WTC11 (cell line): ENCODE measurements around the gene ITPK1. TPM values are rescaled to one million over a fixed set of nuclear protein-coding genes. Genes with fewer than 3 reads are reported as not detected.

ENCODE experiments used
- ATAC-seq: fragments of 200-7000 bp; cut with Tn5 transposase; 2 replicates; pipeline ENCODE4 v1.10.0; 2021; ENCODE audit warnings: mild to moderate bottlenecking, moderate library complexity
- CTCF ChIA-PET: fragments of 300-600 bp; sonication (Branson Sonifier 250); formaldehyde crosslinking; loops from one replicate; lab custom pipeline; 2021; ENCODE audit warnings: antibody characterized with exemption; lab: Charles Lee
- POLR2A ChIA-PET: fragments of 350-600 bp; sonication (Branson Sonifier 250); formaldehyde crosslinking; loops from one replicate; lab custom pipeline; 2021; ENCODE audit warnings: antibody characterized with exemption; lab: Charles Lee
- DNase-seq: peaks from one replicate; pipeline ENCODE4 v3.0.0; 2021; ENCODE audit warnings: low spot score
- H3K27ac Mint-ChIP-seq: 2 replicates; pipeline ENCODE4 v1.8.0; 2021; ENCODE audit warnings: mixed read lengths
- H3K27me3 Mint-ChIP-seq: 2 replicates; pipeline ENCODE4 v1.8.0; 2021; ENCODE audit warnings: low read depth, mild to moderate bottlenecking, moderate library complexity, mixed read lengths
- H3K36me3 Mint-ChIP-seq: 2 replicates; pipeline ENCODE4 v1.8.0; 2021; ENCODE audit warnings: mixed read lengths
- H3K4me1 Mint-ChIP-seq: 2 replicates; pipeline ENCODE4 v1.8.0; 2022; ENCODE audit warnings: mixed read lengths
- H3K4me3 Mint-ChIP-seq: 2 replicates; pipeline ENCODE4 v1.8.0; 2021; ENCODE audit warnings: mild to moderate bottlenecking, moderate library complexity, mixed read lengths
- H3K9me3 Mint-ChIP-seq: 2 replicates; pipeline ENCODE4 v1.8.0; 2021; ENCODE audit warnings: mixed read lengths
- ELF4 ChIP-seq: sonication (generic); formaldehyde crosslinking; IDR thresholded peaks from 2 replicates; pipeline ENCODE4 v1.8.1; 2022; ENCODE audit warnings: low read depth, mild to moderate bottlenecking, moderate library complexity, missing genetic modification reagents
- ETV6 ChIP-seq: sonication (generic); formaldehyde crosslinking; IDR thresholded peaks from 2 replicates; pipeline ENCODE4 v1.8.1; 2022; ENCODE audit warnings: mild to moderate bottlenecking, missing genetic modification reagents
- GRHL2 ChIP-seq: fragments of 250-450 bp; sonication (Bioruptor Pico); IDR thresholded peaks from 2 replicates; pipeline ENCODE4 v1.8.0; 2022; ENCODE audit warnings: mild to moderate bottlenecking, moderate library complexity; ENCODE audit not compliant: insufficient replicate concordance, severe bottlenecking
- HMGA2 ChIP-seq: fragments of 250-450 bp; sonication (Bioruptor Pico); IDR thresholded peaks from 2 replicates; pipeline ENCODE4 v1.4.0; 2021; ENCODE audit warnings: mild to moderate bottlenecking, moderate library complexity
- JAZF1 ChIP-seq: fragments of 250-450 bp; sonication (Bioruptor Pico); IDR thresholded peaks from 2 replicates; pipeline ENCODE4 v1.9.0; 2021; ENCODE audit warnings: moderate library complexity, mild to moderate bottlenecking, inconsistent platforms
- MXD4 ChIP-seq: fragments of 250-450 bp; sonication (Bioruptor Pico); IDR thresholded peaks from 2 replicates; pipeline ENCODE4 v1.8.0; 2021; ENCODE audit warnings: mild to moderate bottlenecking, moderate library complexity, borderline replicate concordance
- RELA ChIP-seq: sonication (generic); formaldehyde crosslinking; IDR thresholded peaks from 2 replicates; pipeline ENCODE4 v1.8.1; 2022; ENCODE audit warnings: missing genetic modification reagents, mild to moderate bottlenecking, borderline replicate concordance
- SOX15 ChIP-seq: fragments of 250-450 bp; sonication (Bioruptor Pico); IDR thresholded peaks from 2 replicates; pipeline ENCODE4 v1.9.0; 2021; ENCODE audit warnings: mild to moderate bottlenecking
- SP1 ChIP-seq: sonication (generic); formaldehyde crosslinking; conservative IDR thresholded peaks from 2 replicates; pipeline ENCODE4 v1.8.1; 2022; ENCODE audit warnings: missing genetic modification reagents
- TEAD1 ChIP-seq: sonication (generic); formaldehyde crosslinking; IDR thresholded peaks from 2 replicates; pipeline ENCODE4 v1.8.0; 2022; ENCODE audit warnings: mild to moderate bottlenecking, missing genetic modification reagents
- TP53 ChIP-seq: sonication (generic); formaldehyde crosslinking; IDR thresholded peaks from 2 replicates; pipeline ENCODE4 v1.8.1; 2023; ENCODE audit warnings: mild to moderate bottlenecking, missing genetic modification reagents
- total RNA-seq: library from RNA; stranded (reverse); gene quantifications from 3 replicates; pipeline ENCODE4 v1.2.3, GENCODE V29; 2021
- TF ChIP-seq, protein P1 (sequence below): sonication (generic); formaldehyde crosslinking; conservative IDR thresholded peaks from 2 replicates; pipeline ENCODE4 v1.8.1; 2023; ENCODE audit warnings: mild to moderate bottlenecking, low read depth, missing genetic modification reagents, moderate library complexity
- TF ChIP-seq, protein P2 (sequence below): fragments of 250-450 bp; sonication (Bioruptor Pico); conservative IDR thresholded peaks from 2 replicates; pipeline ENCODE4 v1.9.0; 2021; ENCODE audit warnings: mild to moderate bottlenecking
- TF ChIP-seq, protein P3 (sequence below): sonication (generic); formaldehyde crosslinking; IDR thresholded peaks from 2 replicates; pipeline ENCODE4 v1.8.0; 2022; ENCODE audit warnings: missing genetic modification reagents
- TF ChIP-seq, protein P4 (sequence below): sonication (generic); formaldehyde crosslinking; IDR thresholded peaks from 2 replicates; pipeline ENCODE4 v1.8.1; 2022; ENCODE audit warnings: low read depth, missing genetic modification reagents, borderline replicate concordance
- TF ChIP-seq, protein P5 (sequence below): sonication (generic); formaldehyde crosslinking; IDR thresholded peaks from 2 replicates; pipeline ENCODE4 v1.8.1; 2023; ENCODE audit warnings: mild to moderate bottlenecking, missing genetic modification reagents
- TF ChIP-seq, protein P6 (sequence below): sonication (generic); formaldehyde crosslinking; conservative IDR thresholded peaks from 2 replicates; pipeline ENCODE4 v1.8.1; 2022; ENCODE audit warnings: mild to moderate bottlenecking, missing genetic modification reagents
- TF ChIP-seq, protein P7 (sequence below): sonication (generic); formaldehyde crosslinking; IDR thresholded peaks from 2 replicates; pipeline ENCODE4 v1.8.0; 2022; ENCODE audit warnings: mild to moderate bottlenecking, missing genetic modification reagents

Gene ITPK1
- total RNA-seq, 1 experiment from 2014 or later = 144 TPM

DNA sequence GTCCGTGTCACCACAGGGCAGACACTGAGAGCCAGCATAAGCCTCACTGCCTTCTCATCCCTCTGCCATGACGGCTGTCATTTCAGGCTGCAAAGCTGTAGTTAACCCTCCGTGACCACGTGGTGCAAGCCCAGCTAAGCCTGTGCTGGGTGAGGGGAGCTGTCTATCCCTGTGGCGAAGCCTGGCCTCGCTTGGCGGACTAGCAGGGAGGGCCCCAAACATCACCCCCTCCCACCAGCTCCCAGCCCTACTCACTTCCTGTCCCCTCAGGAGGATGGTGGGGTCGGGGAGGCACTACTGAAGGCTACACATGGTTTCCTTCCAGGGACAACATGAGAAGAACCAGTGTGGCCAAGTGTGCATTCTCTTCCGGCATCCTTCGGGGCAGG lies 104.6 kb downstream of the ITPK1 start:
- H3K27ac Mint-ChIP-seq = no peak overlapping the region
- H3K36me3 Mint-ChIP-seq = peaks cover 3% of the 10 kb centered on the region; the same call in 1 of the 2 replicates
- TF ChIP-seq ETV6 (CRISPR knock-in tag) (no peak), HMGA2 (CRISPR knock-in tag) (no peak), TEAD1 (CRISPR knock-in tag) (no peak), GRHL2 (CRISPR knock-in tag) (no peak), JAZF1 (CRISPR knock-in tag) (no peak), RELA (CRISPR knock-in tag) (no peak), SOX15 (CRISPR knock-in tag) (no peak), SP1 (CRISPR knock-in tag) (no peak), ELF4 (CRISPR knock-in tag) (no peak), MXD4 (CRISPR knock-in tag) (no peak), TP53 (no peak)
- TF ChIP-seq, protein P1, sequence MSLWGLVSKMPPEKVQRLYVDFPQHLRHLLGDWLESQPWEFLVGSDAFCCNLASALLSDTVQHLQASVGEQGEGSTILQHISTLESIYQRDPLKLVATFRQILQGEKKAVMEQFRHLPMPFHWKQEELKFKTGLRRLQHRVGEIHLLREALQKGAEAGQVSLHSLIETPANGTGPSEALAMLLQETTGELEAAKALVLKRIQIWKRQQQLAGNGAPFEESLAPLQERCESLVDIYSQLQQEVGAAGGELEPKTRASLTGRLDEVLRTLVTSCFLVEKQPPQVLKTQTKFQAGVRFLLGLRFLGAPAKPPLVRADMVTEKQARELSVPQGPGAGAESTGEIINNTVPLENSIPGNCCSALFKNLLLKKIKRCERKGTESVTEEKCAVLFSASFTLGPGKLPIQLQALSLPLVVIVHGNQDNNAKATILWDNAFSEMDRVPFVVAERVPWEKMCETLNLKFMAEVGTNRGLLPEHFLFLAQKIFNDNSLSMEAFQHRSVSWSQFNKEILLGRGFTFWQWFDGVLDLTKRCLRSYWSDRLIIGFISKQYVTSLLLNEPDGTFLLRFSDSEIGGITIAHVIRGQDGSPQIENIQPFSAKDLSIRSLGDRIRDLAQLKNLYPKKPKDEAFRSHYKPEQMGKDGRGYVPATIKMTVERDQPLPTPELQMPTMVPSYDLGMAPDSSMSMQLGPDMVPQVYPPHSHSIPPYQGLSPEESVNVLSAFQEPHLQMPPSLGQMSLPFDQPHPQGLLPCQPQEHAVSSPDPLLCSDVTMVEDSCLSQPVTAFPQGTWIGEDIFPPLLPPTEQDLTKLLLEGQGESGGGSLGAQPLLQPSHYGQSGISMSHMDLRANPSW (CRISPR knock-in tag) = no peak
- TF ChIP-seq, protein P2, sequence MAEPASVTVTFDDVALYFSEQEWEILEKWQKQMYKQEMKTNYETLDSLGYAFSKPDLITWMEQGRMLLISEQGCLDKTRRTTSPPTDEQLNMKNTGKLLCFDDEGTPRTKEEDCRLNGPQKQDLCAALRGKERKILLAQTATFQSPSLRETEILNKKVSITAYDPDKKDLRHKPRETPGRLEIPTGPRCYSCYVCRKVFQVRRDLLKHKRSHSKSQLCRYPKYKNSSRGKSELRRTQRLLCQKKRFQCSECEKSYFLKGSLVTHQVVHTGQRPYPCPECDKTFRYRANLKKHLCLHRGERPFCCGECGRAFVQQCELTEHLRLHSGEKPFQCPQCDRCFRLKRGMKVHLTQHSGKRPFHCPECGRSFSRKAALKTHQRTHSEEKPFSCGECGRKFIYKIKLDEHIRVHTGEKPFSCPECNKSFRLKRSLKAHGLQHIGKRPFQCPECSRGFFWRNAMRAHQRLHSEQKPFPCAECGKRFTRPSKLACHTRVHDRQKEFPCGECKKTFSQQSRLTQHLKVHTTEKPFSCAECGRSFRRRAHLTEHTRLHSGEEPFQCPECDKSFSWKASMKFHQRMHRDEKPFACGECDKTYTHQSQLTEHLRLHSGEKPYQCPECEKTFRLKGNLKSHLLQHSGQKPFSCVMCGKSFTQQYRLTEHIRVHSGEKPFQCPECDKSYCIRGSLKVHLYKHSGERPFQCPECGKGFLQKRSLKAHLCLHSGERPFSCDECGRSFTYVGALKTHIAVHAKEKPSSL (CRISPR knock-in tag) = no peak
- TF ChIP-seq, protein P3, sequence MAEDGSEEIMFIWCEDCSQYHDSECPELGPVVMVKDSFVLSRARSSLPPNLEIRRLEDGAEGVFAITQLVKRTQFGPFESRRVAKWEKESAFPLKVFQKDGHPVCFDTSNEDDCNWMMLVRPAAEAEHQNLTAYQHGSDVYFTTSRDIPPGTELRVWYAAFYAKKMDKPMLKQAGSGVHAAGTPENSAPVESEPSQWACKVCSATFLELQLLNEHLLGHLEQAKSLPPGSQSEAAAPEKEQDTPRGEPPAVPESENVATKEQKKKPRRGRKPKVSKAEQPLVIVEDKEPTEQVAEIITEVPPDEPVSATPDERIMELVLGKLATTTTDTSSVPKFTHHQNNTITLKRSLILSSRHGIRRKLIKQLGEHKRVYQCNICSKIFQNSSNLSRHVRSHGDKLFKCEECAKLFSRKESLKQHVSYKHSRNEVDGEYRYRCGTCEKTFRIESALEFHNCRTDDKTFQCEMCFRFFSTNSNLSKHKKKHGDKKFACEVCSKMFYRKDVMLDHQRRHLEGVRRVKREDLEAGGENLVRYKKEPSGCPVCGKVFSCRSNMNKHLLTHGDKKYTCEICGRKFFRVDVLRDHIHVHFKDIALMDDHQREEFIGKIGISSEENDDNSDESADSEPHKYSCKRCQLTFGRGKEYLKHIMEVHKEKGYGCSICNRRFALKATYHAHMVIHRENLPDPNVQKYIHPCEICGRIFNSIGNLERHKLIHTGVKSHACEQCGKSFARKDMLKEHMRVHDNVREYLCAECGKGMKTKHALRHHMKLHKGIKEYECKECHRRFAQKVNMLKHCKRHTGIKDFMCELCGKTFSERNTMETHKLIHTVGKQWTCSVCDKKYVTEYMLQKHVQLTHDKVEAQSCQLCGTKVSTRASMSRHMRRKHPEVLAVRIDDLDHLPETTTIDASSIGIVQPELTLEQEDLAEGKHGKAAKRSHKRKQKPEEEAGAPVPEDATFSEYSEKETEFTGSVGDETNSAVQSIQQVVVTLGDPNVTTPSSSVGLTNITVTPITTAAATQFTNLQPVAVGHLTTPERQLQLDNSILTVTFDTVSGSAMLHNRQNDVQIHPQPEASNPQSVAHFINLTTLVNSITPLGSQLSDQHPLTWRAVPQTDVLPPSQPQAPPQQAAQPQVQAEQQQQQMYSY (CRISPR knock-in tag) = no peak
- TF ChIP-seq, protein P4, sequence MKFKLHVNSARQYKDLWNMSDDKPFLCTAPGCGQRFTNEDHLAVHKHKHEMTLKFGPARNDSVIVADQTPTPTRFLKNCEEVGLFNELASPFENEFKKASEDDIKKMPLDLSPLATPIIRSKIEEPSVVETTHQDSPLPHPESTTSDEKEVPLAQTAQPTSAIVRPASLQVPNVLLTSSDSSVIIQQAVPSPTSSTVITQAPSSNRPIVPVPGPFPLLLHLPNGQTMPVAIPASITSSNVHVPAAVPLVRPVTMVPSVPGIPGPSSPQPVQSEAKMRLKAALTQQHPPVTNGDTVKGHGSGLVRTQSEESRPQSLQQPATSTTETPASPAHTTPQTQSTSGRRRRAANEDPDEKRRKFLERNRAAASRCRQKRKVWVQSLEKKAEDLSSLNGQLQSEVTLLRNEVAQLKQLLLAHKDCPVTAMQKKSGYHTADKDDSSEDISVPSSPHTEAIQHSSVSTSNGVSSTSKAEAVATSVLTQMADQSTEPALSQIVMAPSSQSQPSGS (CRISPR knock-in tag) = no peak
- TF ChIP-seq, protein P5, sequence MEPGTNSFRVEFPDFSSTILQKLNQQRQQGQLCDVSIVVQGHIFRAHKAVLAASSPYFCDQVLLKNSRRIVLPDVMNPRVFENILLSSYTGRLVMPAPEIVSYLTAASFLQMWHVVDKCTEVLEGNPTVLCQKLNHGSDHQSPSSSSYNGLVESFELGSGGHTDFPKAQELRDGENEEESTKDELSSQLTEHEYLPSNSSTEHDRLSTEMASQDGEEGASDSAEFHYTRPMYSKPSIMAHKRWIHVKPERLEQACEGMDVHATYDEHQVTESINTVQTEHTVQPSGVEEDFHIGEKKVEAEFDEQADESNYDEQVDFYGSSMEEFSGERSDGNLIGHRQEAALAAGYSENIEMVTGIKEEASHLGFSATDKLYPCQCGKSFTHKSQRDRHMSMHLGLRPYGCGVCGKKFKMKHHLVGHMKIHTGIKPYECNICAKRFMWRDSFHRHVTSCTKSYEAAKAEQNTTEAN (CRISPR knock-in tag) = no peak
- TF ChIP-seq, protein P6, sequence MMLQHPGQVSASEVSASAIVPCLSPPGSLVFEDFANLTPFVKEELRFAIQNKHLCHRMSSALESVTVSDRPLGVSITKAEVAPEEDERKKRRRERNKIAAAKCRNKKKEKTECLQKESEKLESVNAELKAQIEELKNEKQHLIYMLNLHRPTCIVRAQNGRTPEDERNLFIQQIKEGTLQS (CRISPR knock-in tag) = no peak
- TF ChIP-seq, protein P7, sequence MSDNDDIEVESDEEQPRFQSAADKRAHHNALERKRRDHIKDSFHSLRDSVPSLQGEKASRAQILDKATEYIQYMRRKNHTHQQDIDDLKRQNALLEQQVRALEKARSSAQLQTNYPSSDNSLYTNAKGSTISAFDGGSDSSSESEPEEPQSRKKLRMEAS (CRISPR knock-in tag) = no peak
- no peaks in the 10 kb centered on the region for H3K9me3 Mint-ChIP-seq
- POLR2A ChIA-PET = interaction anchor here (0.6 kb wide), 1 partner anchor 302 kb away, joined by 3 read pairs; no protein-coding TSS in a partner anchor
- H3K4me3 Mint-ChIP-seq = no peak overlapping the region
- DNase-seq (no peak), ATAC-seq (no peak)
- CTCF ChIA-PET = interaction anchor here (1.2 to 2.6 kb wide), 3 partner anchors 12 to 121 kb away, joined by 3 to 6 read pairs (median 5); no protein-coding TSS in a partner anchor
- H3K27me3 Mint-ChIP-seq = no peaks in the 10 kb centered on the region
- peaks cover 23% of the 10 kb centered on the region for H3K4me1 Mint-ChIP-seq
